Activated effector memory CD4-positive, alpha-beta T cell treated with anti-CD3 and anti-CD28 coated beads, Interleukin-2, amount 50 U/mL, for 16 hours (primary cell): ENCODE results near the gene PRSS58.

Experiments
- DNase-seq: peaks from one replicate; pipeline ENCODE4 v3.0.0-alpha.2; 2020

The PRSS58 gene

DNA sequence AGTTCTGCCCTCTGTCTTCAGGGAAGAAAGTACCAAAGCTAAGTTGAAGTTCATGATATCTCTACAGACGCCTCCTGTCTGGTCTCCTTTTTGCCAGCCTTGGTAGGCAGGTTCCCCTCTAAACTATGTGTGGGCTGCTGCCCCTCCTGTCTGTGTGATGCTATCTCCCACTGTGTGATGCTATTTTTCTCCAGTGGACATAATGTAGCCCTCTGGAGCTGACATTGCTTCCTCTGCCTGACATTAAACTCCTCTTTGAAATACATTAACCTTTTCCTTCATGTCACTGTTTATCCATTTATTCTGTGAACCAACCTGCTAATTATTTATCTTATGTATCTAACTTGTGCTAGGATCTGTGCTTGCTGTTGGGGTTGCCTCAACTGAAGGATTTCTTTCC is at the start of gene PRSS58:
TSS of gene PRSS58 (minus strand) at position 101 of the 400 bp plus-strand sequence. CDS start 351 bp downstream, outside the sequence.
- DNase-seq = no peak

- DNase-seq = no peak
Measured at GRCh38 chr7:142307246-142307900, 49.5 kb upstream of the PRSS58 start.

DNA sequence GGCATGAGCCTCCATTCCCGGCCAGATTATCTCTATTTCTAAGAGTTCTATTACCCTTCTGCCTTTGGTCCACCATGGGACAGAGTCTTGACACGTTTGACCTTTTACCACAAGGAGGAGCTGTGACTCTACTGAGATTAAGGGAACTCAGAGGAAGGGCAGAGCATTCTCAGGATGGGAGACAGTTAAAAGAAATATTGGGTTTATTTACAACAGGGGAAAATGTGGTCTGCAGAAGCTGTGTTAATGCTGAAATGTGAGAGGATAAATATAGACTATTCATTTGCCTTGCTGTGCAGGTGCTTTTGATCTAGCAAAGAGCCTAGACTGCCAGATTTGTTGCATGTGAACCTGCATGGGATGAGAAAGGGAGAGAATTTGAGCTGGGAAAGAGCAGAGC is 45.8 kb upstream of the PRSS58 start:
- no peak for DNase-seq

DNA sequence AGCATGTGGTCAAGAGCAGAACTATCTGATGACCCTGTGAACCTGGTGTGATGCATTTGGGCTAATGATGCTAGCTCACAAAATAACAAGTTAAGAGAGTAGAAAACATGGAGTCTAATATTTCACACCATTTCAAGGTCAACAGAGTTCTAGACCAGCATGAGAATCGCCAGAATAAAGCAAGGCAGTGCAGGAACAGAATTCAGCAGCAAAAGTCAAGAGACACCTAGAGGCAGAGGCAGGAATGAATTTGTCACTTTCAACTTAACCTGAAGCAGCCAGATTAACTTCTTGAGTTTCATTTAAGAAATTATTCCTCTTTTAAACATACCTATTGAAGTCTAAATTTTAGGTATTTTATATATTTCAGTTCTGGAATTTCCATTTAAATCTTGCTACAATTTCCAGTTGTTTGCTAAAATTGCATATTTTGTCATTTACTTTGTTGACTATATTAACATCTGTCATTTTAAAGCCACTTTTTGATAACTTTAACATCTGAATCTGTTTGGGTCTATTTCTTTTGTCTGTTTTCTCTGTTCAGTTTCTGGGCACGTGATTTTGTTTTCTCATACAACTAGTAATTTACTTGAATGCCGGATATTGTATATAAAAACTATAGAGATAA is 44.2 kb upstream of the PRSS58 start:
- no peak for DNase-seq

GRCh38 chr7:142301299-142301698 is 43.4 kb upstream of the PRSS58 start:
- DNase-seq = no peak

DNA sequence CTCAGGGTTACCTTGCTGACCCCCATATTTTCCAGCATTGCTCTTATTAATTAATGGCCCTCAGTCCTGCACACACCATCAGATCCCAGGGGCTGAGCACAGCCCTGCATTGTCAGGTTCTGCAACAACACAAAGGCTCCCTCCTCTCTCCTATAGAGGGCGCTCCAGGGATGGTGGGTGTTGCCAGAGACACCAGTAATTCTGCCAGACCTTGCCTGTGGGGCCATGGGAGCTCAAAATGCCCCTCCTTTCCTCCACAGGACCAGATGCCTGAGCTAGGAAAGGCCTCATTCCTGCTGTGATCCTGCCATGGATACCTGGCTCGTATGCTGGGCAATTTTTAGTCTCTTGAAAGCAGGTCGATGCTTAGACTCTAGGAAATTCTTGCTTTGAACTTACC is 42.8 kb upstream of the PRSS58 start:
- DNase-seq = no peak

- DNase-seq = no peak
Measured at GRCh38 chr7:142299237-142299781, 41.5 kb upstream of the PRSS58 start.

- DNase-seq = no peak
Measured at GRCh38 chr7:142298627-142299026, 40.8 kb upstream of the PRSS58 start.

DNA sequence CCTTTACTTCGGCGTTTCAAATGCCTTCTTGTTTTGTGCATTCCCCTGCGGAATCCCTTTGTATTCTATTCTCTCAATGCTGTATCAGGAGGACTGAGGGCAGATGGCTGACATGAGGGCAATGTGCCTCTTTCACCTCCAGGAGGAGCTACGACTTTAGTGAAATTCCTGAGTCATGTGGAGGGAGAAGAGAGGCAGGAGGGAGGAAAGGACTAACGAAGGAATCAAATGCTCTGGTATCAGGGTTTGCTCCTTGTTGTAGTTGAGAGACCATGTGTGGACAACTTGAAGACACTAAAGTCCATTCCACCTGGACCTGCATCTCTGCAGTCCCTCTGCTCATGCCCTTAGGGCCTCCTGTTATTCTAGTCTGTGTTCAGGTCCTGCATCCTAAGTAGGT is 40.2 kb upstream of the PRSS58 start:
- no peak for DNase-seq

DNA sequence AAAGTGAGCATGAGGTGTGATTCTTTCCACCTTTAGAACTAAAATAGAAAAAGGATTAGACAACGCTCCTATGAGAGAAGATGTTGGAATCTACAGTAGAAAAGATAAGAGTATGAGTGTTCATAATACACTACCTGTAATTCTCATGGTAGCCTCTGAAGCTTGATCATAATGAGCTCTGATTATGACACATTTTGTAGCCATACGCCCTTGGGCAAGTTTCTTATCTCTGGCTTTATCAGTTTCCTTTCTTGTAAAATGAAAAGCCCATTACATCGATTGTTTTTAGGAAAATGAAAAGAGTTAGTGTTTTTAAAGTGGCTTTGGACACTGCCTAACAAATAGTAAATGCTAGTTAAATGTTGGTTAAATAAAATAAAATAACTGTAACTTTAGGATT is 22.4 kb upstream of the PRSS58 start:
- DNase-seq = no peak

DNA sequence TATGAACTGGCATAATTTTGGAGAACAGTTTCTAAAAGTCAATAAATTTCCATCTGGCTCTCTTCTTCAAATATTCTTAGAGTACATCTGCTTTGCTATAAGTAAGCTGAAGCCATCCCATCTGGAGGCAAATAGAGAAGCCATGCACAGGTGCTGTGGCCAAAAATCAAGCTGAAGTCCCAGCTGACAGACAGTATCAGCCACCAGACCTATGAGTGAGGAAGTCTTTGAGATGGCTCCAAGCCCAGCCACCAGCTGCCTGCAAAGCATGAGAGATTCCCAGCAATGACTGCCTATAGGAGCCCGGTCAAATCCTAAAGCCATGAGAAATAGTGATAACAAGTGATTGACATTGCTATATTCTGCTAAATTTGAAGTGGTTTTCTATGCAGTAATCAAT is 21.7 kb upstream of the PRSS58 start:
- no peak for DNase-seq

- no peak for DNase-seq
Measured at GRCh38 chr7:142275028-142275427, 17.2 kb upstream of the PRSS58 start.

DNA sequence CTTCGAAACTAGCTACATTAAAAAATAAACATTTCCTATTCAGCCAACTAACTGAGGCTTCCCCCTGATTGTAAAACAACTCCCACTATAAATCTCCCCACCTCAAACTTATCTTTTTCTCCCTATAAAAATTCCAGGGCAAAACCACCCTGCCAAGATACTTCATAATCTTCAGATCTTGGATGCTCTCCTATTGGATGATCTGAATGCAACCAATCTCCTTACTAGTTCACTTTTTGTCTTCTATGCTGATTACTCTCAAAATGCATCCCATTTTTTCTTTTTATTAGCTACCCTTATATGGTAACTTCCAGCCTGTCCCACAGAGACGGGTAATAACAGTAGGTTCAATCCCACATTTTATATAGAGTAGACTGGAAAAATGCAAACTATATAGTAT is 15.0 kb upstream of the PRSS58 start:
- no peak for DNase-seq

DNA sequence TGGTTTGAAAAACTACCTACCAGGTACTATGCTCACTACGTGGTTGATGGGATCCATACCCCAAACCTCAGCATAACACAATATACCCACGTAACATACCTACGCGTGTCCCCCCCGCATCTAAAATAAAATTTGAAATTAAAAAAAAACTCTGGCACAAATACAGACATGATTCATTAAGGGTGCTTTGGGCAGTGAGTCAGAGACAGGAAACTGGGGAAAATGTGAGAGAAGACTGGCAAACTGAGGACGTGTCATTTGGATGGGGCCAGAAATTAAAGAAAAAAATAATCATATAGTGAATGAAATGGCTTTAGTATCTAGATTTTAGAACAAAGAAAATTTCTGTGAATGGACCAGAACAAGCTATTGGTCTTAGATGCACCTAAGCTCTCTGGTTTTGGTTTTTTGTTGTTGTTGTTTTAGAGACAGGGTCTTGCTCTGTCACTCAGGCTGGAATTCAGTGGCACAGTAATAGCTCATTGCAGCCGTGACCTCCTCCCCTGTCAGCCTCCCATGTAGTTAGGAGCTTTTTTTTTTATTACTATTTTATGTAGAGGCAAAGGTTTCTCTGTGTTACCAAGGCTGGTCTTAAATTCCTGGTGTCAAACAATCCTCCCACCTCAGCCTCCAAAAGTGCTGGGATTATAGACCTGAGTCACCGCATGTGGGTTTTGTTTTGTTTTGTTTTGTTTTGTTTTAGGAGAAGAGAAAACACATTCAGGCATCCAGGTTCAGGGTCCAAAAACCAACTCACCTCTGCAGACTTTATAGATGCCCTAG is 5.9 kb upstream of the PRSS58 start:
- DNase-seq = no peak

- no peak for DNase-seq
Measured at GRCh38 chr7:142250705-142251104, 7.2 kb downstream of the PRSS58 start.

DNA sequence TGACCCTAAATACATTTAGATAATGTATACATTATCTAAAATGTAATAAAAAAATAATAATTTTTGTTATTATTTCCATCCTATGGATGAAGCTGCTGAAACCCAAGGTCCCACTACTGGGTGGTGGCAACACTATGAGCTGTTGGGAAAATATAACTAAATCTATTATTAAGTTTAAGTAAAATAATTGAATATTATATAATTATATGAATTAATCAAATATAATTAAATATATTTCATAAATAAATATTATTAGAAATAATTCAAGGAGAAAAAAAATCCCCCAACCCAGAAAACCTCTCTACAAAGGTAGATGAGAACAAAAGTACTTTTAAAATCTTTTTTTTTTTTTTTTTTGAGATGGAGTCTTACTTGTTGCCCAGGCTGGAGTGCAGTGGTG is 7.9 kb downstream of the PRSS58 start:
- no peak for DNase-seq

GRCh38 chr7:142248166-142249160 is 9.4 kb downstream of the PRSS58 start:
- DNase-seq = no peak

DNA sequence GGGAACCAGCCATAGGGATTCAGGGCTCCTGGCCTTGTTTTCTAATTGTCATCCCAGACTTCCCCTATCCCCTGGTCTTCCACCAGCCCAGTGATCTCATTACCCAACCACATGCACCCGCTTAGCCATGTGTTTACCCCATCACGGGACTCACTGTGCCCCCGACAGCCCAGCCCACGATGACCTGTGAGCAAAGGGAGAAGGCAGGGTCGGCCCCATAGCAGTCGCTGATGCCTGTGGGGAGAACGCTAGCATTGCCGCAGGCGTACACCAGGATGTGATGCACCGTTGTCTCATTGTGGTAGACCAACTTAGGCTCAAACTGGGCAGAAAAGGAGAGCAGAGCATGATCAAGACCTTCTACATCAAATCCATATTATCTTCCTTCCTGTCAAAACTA is 14.0 kb downstream of the PRSS58 start:
- no peak for DNase-seq

DNA sequence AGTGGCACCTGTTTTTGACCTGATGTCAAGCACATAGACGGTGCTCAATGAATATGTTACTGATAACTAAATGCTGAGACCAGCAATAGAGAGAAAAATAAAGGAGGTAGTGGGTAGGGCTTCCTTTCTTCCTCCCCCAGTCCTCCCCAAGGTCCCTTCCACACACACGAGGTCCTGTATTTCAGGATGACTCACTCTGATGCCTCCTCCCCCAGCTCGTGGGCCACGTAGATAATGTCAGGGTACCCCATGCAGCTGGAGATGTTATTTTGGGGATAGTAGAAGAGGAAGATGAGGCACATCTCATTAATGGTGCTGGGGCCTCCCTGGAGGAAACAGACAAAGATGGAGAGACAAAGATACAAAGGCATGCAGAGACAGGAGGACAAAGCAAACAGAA is 17.3 kb downstream of the PRSS58 start:
- no peak for DNase-seq

DNA sequence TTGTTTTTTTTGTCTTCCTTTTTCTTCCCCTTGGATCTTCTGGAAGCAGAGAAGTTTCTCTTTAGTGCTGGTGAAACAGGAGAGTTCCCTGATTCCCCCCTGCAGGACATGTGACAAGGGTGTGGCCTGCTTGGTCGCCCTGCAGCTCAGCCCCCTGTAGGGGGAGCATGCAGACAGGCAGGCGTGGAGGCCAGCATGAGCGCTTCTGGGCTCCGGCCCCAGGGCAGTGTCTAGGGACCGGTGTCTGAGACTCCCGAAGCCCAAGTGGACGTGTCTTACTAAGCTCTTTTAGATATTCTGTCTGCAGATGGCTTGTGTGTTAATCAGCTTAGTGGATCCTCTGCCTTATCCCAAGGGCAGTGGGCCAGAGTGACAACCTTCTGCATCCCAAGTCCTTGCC is 26.1 kb downstream of the PRSS58 start:
- no peak for DNase-seq

GRCh38 chr7:142228537-142229104 is 29.2 kb downstream of the PRSS58 start:
- DNase-seq = no peak
